Measurements from ENCODE around the gene RAX2. TPM values are rescaled to one million over a fixed set of nuclear protein-coding genes. Genes with fewer than 3 reads are reported as not detected.

RAX2 gene
- total RNA-seq, 2 experiments from 2014 or later: not detected

- CTCF ChIA-PET: no interaction called here
- no peaks in the 10 kb centered on the region for H3K27me3 Mint-ChIP-seq
- H3K27ac Mint-ChIP-seq: no peak overlapping the region
- intact Hi-C loops (cut with DNase I, micrococcal nuclease): no loop called here
- no peaks in the 10 kb centered on the region for H3K9me3 ChIP-seq (ENCODE audit: control insufficient read depth in 1 of 2, insufficient read depth in 1 of 2, low read length in 2 of 2)
- no peaks in the 10 kb centered on the region for H3K4me1 Mint-ChIP-seq (ENCODE audit: low read depth)
- ATAC-seq (ENCODE audit: poor library complexity) (no peak), DNase-seq (no peak)
- POLR2A ChIA-PET: interaction anchor here (0.9 kb wide), 1 partner anchor 30 kb away, joined by 3 read pairs; the partner anchor contains the start of genes APBA3 and MRPL54
- peaks cover 3% of the 10 kb centered on the region for H3K36me3 ChIP-seq (ENCODE audit: insufficient read depth, low read length)
- H3K27me3 ChIP-seq (ENCODE audit: control insufficient read depth in 1 of 2, insufficient read depth in 2 of 2, low read length in 2 of 2): no peaks in the 10 kb centered on the region
- H3K27ac ChIP-seq (ENCODE audit: low read depth in 1 of 2, low read length in 2 of 2): no peak overlapping the region
- no peak overlapping the region for H3K4me3 Mint-ChIP-seq
- H3K9me3 Mint-ChIP-seq: no peaks in the 10 kb centered on the region
- no peak overlapping the region for H3K4me3 ChIP-seq (ENCODE audit: low read length)
- TF ChIP-seq CTCF (IDR thresholded peaks at IDR 0.05): no peak
- peaks cover 17% of the 10 kb centered on the region for H3K36me3 Mint-ChIP-seq (ENCODE audit: low read depth)
- no peaks in the 10 kb centered on the region for H3K4me1 ChIP-seq (ENCODE audit: insufficient read depth, low read length)
Measured at GRCh38 chr19:3732108-3732507, 39.9 kb downstream of the RAX2 start.

GRCh38 chr19:3730457-3730958 is 41.5 kb downstream of the RAX2 start:
- H3K36me3 ChIP-seq (ENCODE audit: insufficient read depth, low read length): peaks cover 3% of the 10 kb centered on the region
- ATAC-seq (ENCODE audit: poor library complexity): no peak
- Mint-ChIP-seq H3K4me1 (ENCODE audit: low read depth) (no peaks in the 10 kb centered on the region), H3K36me3 (ENCODE audit: low read depth) (peaks cover 12% of the 10 kb centered on the region), H3K27me3 (no peaks in the 10 kb centered on the region), H3K4me3 (no peak overlapping the region), H3K9me3 (no peaks in the 10 kb centered on the region), H3K27ac (no peak overlapping the region)
- H3K4me3 ChIP-seq (ENCODE audit: low read length): no peak overlapping the region
- no peaks in the 10 kb centered on the region for H3K9me3 ChIP-seq (ENCODE audit: control insufficient read depth in 1 of 2, insufficient read depth in 1 of 2, low read length in 2 of 2)
- POLR2A ChIA-PET: no interaction called here
- H3K27ac ChIP-seq (ENCODE audit: low read depth in 1 of 2, low read length in 2 of 2): no peak overlapping the region
- intact Hi-C loops (cut with DNase I, micrococcal nuclease): no loop called here
- no peaks in the 10 kb centered on the region for H3K27me3 ChIP-seq (ENCODE audit: control insufficient read depth in 1 of 2, insufficient read depth in 2 of 2, low read length in 2 of 2)
- DNase-seq: no peak
- H3K4me1 ChIP-seq (ENCODE audit: insufficient read depth, low read length): no peaks in the 10 kb centered on the region
- no peak for TF ChIP-seq CTCF (IDR thresholded peaks at IDR 0.05)
- CTCF ChIA-PET: no interaction called here

GRCh38 chr19:3725640-3726310 is 46.3 kb downstream of the RAX2 start:
- peaks cover 0 to 5% of the 10 kb centered on the region in 2 experiments for H3K9me3 ChIP-seq (ENCODE audit: control insufficient read depth in 1 of 2, insufficient read depth in 1 of 2, low read length in 2 of 2)
- Mint-ChIP-seq H3K27ac (no peak overlapping the region), H3K9me3 (no peaks in the 10 kb centered on the region), H3K27me3 (peaks cover 4% of the 10 kb centered on the region), H3K36me3 (ENCODE audit: low read depth) (no peaks in the 10 kb centered on the region), H3K4me3 (no peak overlapping the region), H3K4me1 (ENCODE audit: low read depth) (peaks cover 4% of the 10 kb centered on the region)
- intact Hi-C loops (cut with DNase I, micrococcal nuclease): no loop called here
- ATAC-seq (ENCODE audit: poor library complexity): no peak
- no peaks in the 10 kb centered on the region for H3K36me3 ChIP-seq (ENCODE audit: insufficient read depth, low read length)
- TF ChIP-seq CTCF (IDR thresholded peaks at IDR 0.05): no peak
- no peak overlapping the region for H3K4me3 ChIP-seq (ENCODE audit: low read length)
- DNase-seq: no peak
- peaks cover 25% of the 10 kb centered on the region for H3K4me1 ChIP-seq (ENCODE audit: insufficient read depth, low read length)
- no peak overlapping the region for H3K27ac ChIP-seq (ENCODE audit: low read depth in 1 of 2, low read length in 2 of 2)
- peaks cover 5 to 10% of the 10 kb centered on the region in 2 experiments for H3K27me3 ChIP-seq (ENCODE audit: control insufficient read depth in 1 of 2, insufficient read depth in 2 of 2, low read length in 2 of 2)
- CTCF ChIA-PET: no interaction called here
- POLR2A ChIA-PET: interaction anchor here (1.1 to 2.0 kb wide), 2 partner anchors 37 to 38 kb away, joined by 3 to 8 read pairs; partner anchors contain the start of gene MRPL54
